Spleen (tissue), 7 donors: ENCODE measurements around the gene FAM76B.

ENCODE experiments used
- CTCF ChIP-seq, 11 experiments: fragments of 200-600 bp in 7 of 11; fragments of 450-650 bp in 4 of 11; sonication (generic) in 4 of 11; IDR thresholded peaks in 8 of 11; conservative IDR thresholded peaks in 3 of 11; 1 replicate in 7 of 11; 2 replicates in 4 of 11; pipeline versions ENCODE4 v1.4.0 to v1.8.0; 2016 to 2021; ENCODE audit warnings: antibody characterized with exemption in 11 of 11, inconsistent platforms in 4 of 11, mild to moderate bottlenecking in 1 of 11
- POLR2A ChIP-seq, 3 donors: fragments of 450-650 bp; IDR thresholded peaks; one replicate each; pipeline ENCODE4 v1.5.1; 2017; ENCODE audit warnings: antibody characterized with exemption in 3 of 3, mild to moderate bottlenecking in 1 of 3
- POLR2AphosphoS5 ChIP-seq, 3 donors: sonication (generic); formaldehyde crosslinking; IDR thresholded peaks; one replicate each; pipeline ENCODE4 v1.5.1; 2017; ENCODE audit warnings: antibody characterized with exemption in 3 of 3
- donor health status: DM: no; HTN: no; CAD: no; lungs with moderate emphysema.
- donor health status: DM: no; HTN: no; CAD: no.
- donor health status: DM: no; HTN: no; CAD: no.

- no peak for TF ChIP-seq POLR2A (IDR thresholded peaks at IDR 0.05)
- TF ChIP-seq CTCF (IDR thresholded peaks at IDR 0.05 in 8 of 11, conservative IDR thresholded peaks at IDR 0.05 in 3 of 11): no peak
- TF ChIP-seq POLR2AphosphoS5 (IDR thresholded peaks at IDR 0.05): no peak
These were observed 53.2 kb downstream of the FAM76B start for GRCh38 chr11:95736355-95736754.
